HG03135 (cell line): ENCODE measurements around the gene KLK3.

Experiments
- ATAC-seq: cut with Tn5 transposase; IDR thresholded peaks from one replicate; pipeline ENCODE4 v1.9.1; 2021; ENCODE audit warnings: mild to moderate bottlenecking, moderate library complexity; ENCODE audit not compliant: unreplicated experiment

KLK3 gene

GRCh38 chr19:50830266-50831025 lies 24.3 kb upstream of the KLK3 start:
- ATAC-seq = no peak

- no peak for ATAC-seq
Measured at GRCh38 chr19:50831026-50831396, 23.7 kb upstream of the KLK3 start.

GRCh38 chr19:50832666-50833065 lies 22.0 kb upstream of the KLK3 start:
- ATAC-seq = no peak

- ATAC-seq = no peak
Measured at GRCh38 chr19:50833117-50833801, 21.5 kb upstream of the KLK3 start, which contains the start of gene KLK15. Gene KLK15 (minus strand): TSS chr19:50833574. CDS start chr19:50831492, 2,082 bp downstream.

GRCh38 chr19:50833802-50834167 lies 20.9 kb upstream of the KLK3 start:
- no peak for ATAC-seq

- ATAC-seq = no peak
Measured at GRCh38 chr19:50835103-50835784, 19.5 kb upstream of the KLK3 start.

- peak; percentile 75 for ATAC-seq
Measured at GRCh38 chr19:50835785-50836542, 18.8 kb upstream of the KLK3 start.

GRCh38 chr19:50836543-50837195 lies 18.0 kb upstream of the KLK3 start:
- no peak for ATAC-seq

GRCh38 chr19:50837300-50837699 lies 17.4 kb upstream of the KLK3 start:
- no peak for ATAC-seq

GRCh38 chr19:50838239-50838638 lies 16.5 kb upstream of the KLK3 start:
- no peak for ATAC-seq

- ATAC-seq = no peak
Measured at GRCh38 chr19:50839712-50840655, 14.7 kb upstream of the KLK3 start.

- no peak for ATAC-seq
Measured at GRCh38 chr19:50842130-50842529, 12.6 kb upstream of the KLK3 start.

GRCh38 chr19:50843205-50843604 lies 11.5 kb upstream of the KLK3 start:
- ATAC-seq = no peak

- no peak for ATAC-seq
Measured at GRCh38 chr19:50843701-50844221, 11.0 kb upstream of the KLK3 start.

- ATAC-seq = no peak
Measured at GRCh38 chr19:50844296-50844935, 10.3 kb upstream of the KLK3 start.

GRCh38 chr19:50850738-50851137 lies 4.0 kb upstream of the KLK3 start:
- no peak for ATAC-seq

GRCh38 chr19:50851620-50852019 lies 3.1 kb upstream of the KLK3 start:
- ATAC-seq = no peak

GRCh38 chr19:50857366-50857765 lies 2.7 kb downstream of the KLK3 start:
- ATAC-seq = no peak

GRCh38 chr19:50858886-50859285 lies 4.2 kb downstream of the KLK3 start:
- ATAC-seq = no peak
